GM18868 (cell line): Measurements from ENCODE around the gene HIVEP3.

Experiments used
- ATAC-seq: cut with Tn5 transposase; IDR thresholded peaks from one replicate; pipeline ENCODE4 v1.9.1; 2021; ENCODE audit warnings: mild to moderate bottlenecking, moderate library complexity; ENCODE audit not compliant: unreplicated experiment

The HIVEP3 gene

DNA sequence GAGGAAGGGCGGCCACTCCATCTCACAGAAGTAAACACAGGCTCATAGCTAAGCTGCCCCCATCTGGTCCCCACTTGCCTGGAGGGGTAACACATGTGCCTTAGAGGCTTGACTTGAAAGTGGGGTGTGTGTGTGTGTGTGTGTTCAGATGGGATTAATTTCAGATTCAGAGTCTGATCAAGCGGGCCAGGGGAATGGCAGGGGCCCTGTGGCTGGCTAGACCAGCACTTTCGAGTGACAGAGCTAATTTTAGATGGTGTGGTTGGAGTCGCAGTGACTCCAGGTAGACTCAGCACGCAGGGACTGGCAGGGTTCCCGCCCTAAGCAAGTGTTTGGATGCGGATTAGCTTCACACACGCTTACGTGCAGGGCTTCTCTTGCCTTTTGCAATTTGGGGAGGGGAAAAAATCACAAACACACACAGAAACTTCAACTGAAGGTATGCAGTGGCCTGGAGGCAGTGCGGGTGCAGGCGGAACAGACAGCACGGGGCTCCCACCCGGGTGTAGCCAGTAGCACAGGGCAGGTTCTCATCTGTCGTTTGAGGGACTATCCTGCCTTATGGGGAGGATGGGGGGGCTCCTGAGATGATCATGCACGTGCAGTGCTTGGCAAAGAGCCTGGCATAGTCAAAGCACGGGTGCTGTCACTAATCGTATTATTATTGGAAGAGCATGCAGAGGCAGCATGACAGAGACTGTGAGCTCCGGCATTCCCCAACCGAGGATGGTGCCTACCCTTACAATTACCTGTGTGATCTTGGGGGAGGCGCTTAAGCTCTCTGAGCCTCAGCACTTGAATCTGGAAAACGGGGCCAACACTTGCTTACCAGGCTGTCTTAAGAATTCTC, 435.5 kb downstream of the HIVEP3 start:
- no peak for ATAC-seq

DNA sequence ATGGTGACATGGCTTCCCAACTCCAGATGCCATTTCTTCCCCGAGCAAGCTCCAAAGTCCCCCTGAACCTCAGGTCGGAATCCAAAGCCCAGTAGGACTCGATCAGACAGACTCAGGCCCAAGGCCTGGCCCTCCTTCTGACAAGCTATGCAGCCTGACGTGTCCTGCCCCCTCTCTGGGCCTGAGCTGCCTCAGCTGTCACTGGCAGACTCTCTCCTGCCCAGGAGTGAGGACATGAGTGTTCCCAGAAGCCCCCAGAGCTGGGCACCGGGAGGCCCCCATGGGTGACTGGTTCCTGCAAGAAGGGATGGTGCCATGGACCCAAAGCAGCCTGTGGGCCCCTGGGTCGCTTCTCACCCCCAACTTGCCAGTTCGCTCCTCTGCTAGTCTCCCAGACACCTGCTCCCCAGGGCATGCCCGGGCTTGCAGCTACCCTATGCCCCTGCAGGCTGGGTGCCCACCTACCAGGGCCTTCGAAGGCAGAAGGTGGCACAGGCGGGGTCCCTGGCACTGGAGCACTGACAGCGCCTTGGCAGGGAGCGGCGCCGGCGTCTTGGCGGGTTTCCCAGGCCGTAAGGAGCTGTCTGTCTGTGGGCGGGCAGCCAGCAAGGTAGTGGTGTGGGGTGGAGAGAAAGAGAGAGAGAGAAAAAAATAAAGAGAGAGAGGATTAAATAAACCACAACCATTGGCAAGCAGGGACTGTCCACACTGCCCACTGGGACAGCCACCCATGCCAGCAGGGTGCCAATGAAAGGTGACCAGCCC, 436.5 kb downstream of the HIVEP3 start:
- ATAC-seq = no peak

DNA sequence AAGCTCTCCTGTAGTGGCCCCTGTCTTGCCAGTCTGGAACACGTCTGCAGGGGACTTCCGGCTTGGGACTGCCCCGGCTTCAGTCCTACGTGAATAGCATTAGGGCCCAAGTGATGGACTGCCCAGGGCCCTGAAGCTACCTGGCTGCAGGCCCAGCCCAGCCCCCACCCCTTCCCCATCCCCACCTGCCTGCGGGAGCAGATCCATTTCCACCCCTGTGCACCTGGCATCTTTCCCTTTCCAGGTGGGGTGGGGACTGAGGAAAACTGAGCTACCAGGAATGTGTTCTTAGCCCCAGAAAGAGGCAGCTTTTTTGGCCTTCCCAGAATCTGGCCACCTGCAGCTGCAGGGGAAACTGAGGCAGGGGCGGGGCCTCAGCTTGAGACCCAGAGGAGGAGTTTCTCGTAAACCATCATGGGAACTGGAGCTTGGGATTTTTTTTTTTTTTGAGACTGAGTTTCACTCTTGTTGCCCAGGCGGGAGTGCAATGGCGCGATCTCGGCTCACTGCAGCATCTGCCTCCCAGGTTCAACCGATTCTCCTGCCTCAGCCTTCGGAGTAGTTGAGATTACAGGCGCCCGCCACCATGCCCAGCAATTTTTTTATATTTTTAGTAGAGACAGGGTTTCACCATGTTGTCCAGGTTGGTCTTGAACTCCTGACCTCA, 437.5 kb downstream of the HIVEP3 start:
- no peak for ATAC-seq

DNA sequence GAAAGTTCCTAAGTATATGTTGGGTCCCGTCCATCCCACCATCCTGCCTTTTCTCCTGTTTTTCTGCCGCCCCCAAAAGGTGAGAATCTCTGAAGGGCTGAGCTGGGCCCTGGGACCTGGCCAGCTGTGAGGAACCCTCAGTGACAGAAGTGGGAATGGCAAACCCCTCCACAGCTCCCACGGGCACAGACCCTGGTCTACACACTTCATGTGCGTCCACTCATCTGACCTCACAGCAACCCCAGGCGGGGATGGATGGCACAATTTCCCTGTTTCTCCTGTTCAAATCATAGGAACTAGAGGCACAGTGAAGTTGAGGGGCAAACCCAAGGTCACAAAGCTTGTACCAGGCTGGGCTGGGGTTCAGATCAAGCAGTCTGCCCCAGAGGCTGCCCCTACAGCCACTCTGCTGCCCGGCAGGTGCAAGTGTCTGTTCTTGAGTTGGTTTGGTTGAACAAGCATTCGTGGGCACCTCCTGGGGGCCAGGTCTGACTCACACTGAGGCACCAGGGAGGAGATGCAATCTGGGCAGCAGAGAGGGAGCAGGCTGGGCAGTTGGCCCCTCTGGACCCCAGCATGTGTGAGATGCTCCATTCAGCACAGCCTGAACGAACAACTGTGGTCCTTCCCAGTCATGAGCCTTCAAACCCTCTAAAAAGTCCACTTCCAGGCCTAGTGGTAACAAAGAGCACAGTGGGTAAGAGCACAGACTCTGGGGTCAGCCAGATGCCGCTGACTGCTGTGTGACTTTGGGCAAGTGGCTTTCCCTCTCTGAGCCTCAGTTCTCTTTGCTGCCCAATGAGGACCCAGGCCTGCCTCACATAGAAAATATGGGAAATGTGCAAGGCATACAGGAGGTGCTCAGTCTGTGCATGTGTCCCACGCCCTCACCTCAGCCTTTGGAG, 438.3 kb downstream of the HIVEP3 start:
- ATAC-seq = no peak

DNA sequence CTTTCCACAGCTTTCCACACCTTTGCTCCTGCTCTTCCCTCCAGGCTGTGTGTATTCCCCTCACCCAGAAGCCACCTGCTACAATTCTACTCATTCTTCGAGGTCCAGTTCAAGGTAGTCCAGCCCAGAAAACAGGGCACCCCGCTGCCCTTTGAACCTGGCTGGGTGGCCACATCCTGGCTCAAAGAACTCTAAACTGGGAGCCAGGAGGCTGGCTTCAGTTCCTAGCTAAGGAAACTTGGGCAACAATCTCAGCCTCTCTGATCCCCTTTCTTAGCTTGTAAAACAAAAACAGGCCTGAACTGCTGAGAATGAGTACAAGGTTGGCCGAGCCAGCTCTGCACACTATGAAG, 438.9 kb downstream of the HIVEP3 start:
- ATAC-seq = no peak

DNA sequence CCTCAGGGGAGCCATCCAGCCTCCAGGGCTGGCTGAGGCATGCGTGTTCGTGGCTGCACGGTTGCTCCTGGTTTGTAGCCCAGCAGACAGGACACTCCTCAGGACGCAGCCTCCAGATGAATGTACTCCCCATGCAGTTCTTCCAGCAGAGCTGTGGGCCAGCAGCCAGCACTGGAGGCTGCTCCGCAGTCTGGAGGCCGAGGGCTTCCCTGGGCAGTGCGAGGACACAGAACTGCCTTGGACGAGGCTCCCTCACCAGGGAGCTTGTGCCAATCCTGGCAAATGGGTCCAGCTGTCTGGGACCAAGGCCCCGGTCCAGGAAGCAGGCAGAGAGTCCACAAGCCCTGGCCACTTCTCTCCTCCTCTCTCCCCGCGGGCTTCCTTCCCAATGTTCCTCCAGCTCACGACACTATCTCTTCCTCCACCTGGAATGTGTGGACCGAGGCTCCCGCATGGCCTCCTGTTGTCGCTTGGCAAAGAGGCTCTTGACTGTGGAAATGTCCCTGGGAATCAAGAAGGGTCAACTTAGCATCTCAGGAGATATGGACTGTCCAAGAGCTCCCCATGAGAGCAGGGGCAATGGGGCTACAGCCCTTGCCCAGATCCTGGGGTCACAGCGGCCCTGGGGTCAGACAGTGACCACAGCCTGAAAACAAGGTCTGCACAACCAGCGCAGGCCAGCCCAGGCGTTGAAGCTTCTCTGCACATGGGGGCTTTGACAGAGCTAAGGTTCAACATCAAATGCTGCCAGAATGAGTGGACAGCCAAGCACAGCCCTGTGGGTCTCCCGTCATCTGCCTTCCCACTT, 439.5 kb downstream of the HIVEP3 start:
- ATAC-seq = no peak

DNA sequence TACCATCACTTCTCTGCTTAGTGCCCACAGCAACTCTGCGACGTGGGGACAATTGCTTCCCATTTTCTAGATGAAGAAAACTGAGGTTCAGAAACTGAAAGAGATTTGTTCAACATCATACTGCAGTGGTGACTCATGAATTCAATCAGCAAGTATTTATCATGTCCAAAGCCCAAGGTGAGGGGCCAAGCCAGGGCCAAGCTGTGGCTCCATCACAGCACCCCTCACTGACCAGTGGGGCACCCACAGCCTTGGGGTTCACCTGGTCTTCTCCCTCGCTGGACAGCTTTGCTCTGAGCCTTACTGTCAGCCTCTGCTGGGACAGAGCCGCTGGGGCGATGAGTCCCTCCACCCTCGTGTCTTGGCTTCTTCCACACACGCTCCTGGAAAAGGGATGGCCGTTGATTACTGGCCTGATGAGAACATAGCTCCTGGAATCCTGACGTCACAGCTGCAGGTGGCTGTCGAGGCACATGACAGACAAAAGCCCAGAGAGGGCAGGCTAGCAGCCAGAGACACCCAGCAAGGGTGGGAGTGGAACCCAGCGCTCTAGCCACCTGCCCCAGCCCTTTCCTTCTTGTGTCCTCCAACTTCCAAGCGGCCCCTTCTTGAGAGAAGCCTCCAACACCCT, 440.5 kb downstream of the HIVEP3 start:
- ATAC-seq = no peak

DNA sequence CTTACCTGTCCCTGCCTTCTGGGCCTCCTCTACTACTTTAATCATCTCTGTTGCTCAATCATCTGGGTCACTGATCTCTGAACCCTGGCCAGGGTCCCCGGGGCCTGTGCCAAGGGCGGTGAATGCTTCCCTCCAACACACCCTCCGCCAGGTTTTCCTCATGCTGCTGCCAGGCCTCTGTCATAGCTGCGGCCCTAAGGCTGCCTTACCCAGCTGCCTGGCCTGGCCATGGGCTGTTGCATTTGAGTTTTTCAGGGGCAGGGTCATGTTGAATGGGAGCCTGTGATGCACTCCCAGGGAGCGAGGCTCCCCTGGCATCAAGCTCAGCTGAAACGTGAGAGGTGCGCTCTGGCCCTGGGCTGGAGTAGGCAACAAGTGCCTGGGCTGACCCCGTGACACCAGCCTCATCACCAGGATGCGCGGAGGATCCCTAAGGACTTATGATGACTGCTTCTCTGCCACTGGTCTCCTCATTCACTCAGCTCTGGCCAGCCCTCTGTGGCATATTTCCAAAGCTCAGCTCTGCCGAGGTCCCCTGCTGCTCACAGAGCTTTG, 441.8 kb downstream of the HIVEP3 start:
- no peak for ATAC-seq

DNA sequence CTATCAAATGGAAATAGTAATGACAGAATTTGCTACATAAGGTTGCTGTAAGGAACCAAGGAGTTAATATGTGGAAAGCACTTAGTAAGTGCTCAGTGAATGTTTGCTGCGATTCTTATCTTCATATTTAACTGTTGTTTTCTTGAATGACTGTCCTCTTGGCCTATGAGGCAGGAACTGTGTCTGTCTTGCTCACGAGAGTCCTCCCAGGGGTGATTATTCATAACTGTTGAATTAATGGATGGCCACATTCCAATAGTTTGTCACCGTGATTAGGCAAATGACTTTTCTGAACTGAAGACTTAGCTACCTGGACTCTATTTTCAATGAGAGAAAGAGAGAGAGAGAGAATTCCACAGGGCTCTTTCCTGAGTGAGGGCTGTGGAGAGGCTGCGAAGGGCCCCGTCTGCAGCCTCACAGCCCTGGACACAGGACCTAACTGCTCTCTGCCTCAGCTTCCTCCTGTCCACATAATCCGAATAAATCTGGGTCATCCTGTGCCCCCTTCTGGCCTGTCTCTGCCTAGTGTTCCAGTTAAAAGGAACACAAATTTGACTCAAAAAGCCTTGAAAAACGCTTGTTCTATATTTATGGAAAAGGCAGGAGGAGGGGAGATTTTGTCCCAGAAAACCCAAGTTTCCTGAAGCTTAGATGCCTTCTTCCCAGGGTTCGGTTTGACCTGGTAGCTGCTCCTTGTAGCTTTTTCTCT, 442.7 kb downstream of the HIVEP3 start:
- no peak for ATAC-seq

DNA sequence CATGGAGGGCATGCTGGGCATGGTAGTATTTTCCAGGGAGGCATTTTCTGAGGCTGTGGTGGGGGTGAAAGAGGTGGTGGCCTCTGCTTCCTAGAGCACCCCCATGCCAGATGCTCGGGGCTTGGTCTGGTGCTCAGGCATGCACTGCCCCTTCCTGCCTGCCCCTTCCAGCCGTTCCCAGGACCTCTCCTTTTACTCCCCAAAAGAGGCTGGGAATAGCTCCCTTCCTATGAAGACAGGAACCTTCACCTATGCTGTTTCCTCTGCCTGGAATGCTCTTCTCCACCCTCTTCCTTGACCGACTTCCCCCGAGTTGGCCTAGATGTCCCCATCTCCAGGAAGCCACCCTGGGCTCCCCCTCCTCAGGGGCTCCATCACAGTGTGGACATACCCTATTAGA, 443.4 kb downstream of the HIVEP3 start:
- no peak for ATAC-seq

DNA sequence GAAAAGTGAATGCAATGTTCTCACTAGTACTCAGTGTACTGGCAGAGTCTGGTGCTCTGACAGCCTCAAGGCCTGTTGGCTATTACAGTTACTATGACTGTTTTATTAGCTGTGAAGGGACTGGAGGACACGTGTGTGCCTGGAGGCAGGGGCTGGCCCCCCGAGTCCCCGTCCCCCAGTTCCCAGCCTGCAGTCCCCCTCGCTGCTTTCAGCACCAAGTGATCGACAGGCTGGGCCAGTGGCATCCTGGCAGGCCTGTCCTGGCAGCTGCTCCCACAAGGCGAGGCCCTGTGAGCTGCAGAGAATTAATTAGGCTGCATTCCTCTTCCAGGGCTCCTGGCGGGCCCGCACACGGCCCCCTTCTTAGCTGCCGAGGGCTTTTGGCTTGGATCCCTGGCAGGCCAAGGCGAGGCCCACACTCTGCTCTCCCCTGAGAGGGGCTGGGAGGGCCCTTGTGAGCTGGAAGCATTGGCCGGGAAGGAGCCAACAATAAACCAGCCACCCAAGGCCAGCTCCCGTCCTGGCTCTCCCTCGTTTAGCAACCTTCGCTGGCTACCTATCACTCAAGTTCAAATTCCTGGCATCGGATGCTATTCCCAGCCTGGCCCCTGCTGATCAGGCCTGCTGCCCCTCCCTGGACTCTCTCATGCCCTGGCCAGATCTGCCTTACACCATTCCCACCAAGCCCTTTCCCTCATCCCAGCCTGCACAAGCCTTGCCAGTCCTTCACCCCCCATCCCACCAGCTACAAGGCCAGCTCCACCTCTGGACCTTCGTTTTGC, 444.0 kb downstream of the HIVEP3 start:
- ATAC-seq = no peak

DNA sequence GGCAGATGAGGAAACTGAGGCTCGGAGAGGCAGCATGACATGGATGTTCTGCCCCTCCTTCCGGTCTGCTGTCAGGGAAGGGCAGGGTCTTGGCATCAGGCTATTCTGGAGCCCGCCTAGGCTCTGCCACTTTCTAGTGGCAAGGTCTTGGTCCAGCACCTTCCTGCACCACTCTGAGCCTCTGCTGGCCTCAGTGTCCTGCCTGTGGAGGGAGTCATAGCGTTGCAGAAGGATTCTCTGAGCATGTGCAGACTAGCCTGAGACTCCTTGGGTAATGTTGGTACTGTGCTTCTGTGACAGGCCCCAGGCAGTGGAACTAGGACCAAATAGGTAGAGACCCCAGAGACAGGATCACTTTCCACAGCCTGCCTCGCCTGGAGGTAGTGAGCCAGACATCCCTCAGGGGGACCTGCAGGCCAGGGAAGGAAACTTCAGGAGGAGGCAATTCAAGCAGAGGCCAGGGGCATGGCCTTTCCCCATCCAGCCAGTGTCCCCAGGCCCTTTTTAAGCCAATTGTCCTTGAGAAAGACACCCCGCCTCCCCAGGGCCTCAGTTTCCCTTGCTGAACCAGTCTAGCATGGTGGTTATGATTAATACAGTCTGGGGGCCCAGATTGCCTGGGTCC, 444.9 kb downstream of the HIVEP3 start:
- ATAC-seq = no peak

DNA sequence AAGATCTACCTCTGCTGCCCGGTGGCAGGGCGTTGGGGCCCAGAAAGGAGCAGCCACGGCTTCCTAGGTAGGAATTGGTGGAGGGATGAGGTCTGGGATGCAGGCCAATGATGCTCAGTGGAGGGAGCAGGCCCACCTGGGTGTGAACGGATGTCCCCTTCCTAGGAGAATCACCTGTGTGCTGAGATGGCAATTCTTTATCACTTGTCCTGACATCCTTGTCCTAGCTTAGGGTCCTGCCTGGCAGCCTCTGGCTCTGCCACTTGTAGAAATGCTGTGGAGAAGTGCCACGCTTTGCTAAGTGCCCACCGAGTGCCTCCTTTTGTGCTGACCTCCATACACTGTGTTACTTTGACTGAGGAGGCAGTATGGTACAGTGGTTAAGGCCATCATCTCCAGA, 447.1 kb downstream of the HIVEP3 start:
- ATAC-seq = no peak

DNA sequence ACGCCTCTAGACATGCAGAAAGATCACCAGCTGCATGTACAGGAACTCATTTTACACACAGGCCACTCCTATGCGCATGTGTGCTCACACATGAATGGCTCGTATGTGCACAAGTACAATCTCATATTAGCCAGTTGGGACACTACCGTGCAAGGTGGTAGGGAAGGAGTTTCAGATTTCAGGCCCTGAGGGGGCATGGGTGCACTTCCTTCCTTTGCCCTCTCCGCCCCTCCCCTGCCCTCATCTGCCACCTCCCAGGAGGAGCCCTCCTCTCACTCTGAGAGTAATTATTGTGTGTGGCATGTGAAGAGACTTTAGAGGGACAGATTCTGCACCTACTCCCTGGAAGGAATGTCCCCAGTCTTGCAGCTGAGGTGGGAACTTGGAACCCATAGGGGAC, 449.0 kb downstream of the HIVEP3 start:
- no peak for ATAC-seq

DNA sequence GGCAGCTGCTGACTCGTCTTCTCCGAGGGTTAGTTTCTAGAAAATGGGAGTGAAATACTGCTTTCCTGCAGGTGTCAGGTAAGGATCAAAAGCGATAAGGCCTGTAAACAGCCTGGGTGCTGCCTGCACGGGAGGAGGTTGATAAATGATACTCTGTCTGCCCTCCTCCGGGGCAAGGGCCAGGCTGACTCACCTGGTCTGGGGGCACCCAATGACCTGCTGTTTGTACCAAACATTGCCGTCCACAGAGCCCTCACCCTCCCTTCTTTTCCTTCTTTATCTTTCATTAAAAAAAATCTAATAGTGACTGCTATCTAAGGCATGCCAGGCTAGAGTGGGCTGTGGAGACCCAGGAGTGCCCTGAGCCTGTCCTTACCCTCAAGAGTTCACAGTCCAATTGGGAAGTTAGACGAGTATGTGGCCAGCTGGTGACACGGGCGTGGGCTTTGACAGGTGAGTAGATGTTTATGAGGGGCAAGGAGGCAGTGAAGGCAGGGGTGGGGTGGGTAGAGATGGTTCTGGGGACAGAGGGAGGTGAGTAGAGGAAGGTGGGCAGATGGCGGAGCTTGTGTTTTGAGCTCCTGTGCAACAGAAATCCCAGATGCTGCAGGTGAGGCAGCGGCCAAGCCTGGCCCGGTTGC, 450.5 kb downstream of the HIVEP3 start:
- no peak for ATAC-seq

DNA sequence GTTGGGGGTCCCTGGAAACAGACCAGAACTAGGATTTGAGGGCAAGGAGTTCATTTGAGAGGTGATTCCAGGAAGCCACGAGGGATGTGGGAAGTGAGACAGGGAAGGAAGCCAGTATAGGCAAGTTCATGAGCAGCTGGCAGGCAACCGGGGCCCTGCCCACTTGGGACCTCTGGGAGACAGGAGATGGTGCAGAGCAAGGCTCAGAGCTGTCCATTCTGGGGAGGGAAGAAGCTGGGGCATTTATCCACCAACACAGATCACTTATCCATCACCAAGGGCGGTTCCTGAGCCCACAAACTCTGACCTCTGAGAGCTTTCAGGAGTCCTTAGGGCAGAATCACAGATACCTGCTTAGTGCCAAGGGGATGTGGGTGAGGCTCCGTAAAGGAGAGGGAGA, 451.0 kb downstream of the HIVEP3 start:
- ATAC-seq = no peak

DNA sequence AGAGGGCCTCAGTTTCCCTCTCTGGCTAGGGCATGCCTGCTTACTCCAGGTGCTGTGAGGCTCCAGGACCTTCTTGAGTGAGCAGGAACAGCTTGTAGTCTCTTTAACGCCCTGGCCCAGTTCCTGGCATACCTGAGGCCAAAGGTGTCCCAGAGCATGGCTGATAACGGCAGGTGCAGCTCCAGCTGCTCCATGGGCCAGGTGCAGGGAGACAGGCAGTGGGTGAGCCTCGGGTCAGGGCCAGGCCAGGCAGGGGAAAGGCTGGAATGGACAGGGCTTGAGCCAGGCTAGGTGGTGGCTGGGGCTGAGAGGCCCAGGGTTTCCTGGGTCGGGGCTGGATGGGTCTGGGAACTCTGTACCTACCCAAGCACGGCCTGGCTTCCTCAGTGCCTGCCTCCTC, 452.6 kb downstream of the HIVEP3 start:
- ATAC-seq = no peak
